22Rv1 (cell line): Measurements from ENCODE around the gene BICRAL.

Experiments used
- ZFX ChIP-seq: fragments of 450-650 bp; IDR thresholded peaks from 2 replicates; pipeline ENCODE4 v1.6.1; 2017; ENCODE audit warnings: antibody characterized with exemption, borderline replicate concordance
- TF ChIP-seq, protein P1 (sequence below): fragments of 450-650 bp; IDR thresholded peaks from 2 replicates; pipeline ENCODE4 v1.5.1; 2017; ENCODE audit warnings: mild to moderate bottlenecking

GRCh38 chr6:42851599-42851998 is 69.7 kb downstream of the BICRAL start:
- TF ChIP-seq, protein P1, sequence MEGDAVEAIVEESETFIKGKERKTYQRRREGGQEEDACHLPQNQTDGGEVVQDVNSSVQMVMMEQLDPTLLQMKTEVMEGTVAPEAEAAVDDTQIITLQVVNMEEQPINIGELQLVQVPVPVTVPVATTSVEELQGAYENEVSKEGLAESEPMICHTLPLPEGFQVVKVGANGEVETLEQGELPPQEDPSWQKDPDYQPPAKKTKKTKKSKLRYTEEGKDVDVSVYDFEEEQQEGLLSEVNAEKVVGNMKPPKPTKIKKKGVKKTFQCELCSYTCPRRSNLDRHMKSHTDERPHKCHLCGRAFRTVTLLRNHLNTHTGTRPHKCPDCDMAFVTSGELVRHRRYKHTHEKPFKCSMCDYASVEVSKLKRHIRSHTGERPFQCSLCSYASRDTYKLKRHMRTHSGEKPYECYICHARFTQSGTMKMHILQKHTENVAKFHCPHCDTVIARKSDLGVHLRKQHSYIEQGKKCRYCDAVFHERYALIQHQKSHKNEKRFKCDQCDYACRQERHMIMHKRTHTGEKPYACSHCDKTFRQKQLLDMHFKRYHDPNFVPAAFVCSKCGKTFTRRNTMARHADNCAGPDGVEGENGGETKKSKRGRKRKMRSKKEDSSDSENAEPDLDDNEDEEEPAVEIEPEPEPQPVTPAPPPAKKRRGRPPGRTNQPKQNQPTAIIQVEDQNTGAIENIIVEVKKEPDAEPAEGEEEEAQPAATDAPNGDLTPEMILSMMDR = no peak
- no peak for TF ChIP-seq ZFX
